ENCODE measurements around the gene FANK1. TPM values are rescaled to one million over a fixed set of nuclear protein-coding genes. Genes with fewer than 3 reads are reported as not detected.

Gene FANK1
- total RNA-seq, 1 experiment from 2014 or later: 0.73 TPM

- POLR2A ChIA-PET: no interaction called here
- no peaks in the 10 kb centered on the region for H3K9me3 ChIP-seq
- H3K4me1 ChIP-seq: no peaks in the 10 kb centered on the region
- no peaks in the 10 kb centered on the region for H3K36me3 Mint-ChIP-seq (ENCODE audit: insufficient read depth, unreplicated experiment)
- no peaks in the 10 kb centered on the region for H3K4me1 Mint-ChIP-seq (ENCODE audit: low read depth, unreplicated experiment)
- no peaks in the 10 kb centered on the region for H3K27me3 ChIP-seq (replicated peaks; ENCODE audit: control insufficient read depth, insufficient read depth, low read length)
- no peaks in the 10 kb centered on the region for H3K9me3 Mint-ChIP-seq (ENCODE audit: unreplicated experiment)
- DNase-seq: no peak
- no TSS peak for BruUV-seq (replicated peaks)
- peaks cover 15% of the 10 kb centered on the region for H3K27me3 Mint-ChIP-seq (ENCODE audit: insufficient read depth, unreplicated experiment)
- no peak overlapping the region for H3K4me3 ChIP-seq (ENCODE audit: low read depth, low read length)
- H3K27ac Mint-ChIP-seq (ENCODE audit: unreplicated experiment): no peak overlapping the region
- no peak for TF ChIP-seq CTCF (IDR thresholded peaks at IDR 0.05; ENCODE audit: insufficient read depth in 1 of 2, low read depth in 1 of 2, low read length in 1 of 2, severe bottlenecking in 1 of 2, unreplicated experiment in 1 of 2)
- no peak overlapping the region for H3K4me3 Mint-ChIP-seq (ENCODE audit: unreplicated experiment)
- intact Hi-C loops (cut with micrococcal nuclease; ENCODE audit: unreplicated experiment): loop anchor here (10.0 kb wide), 1 partner anchor 755 kb away; no protein-coding TSS in a partner anchor
- CTCF ChIA-PET: no interaction called here
- no peaks in the 10 kb centered on the region for H3K36me3 ChIP-seq (ENCODE audit: control insufficient read depth, insufficient read depth, low read length)
Measured at GRCh38 chr10:125989791-125990190, 93.4 kb downstream of the FANK1 start.

GRCh38 chr10:125990974-125991373, 94.6 kb downstream of the FANK1 start:
- no peak for TF ChIP-seq CTCF (IDR thresholded peaks at IDR 0.05; ENCODE audit: insufficient read depth in 1 of 2, low read depth in 1 of 2, low read length in 1 of 2, severe bottlenecking in 1 of 2, unreplicated experiment in 1 of 2)
- no TSS peak for BruUV-seq (replicated peaks)
- Histone ChIP-seq H3K36me3 (ENCODE audit: control insufficient read depth, insufficient read depth, low read length) (no peaks in the 10 kb centered on the region), H3K4me1 (no peaks in the 10 kb centered on the region), H3K4me3 (ENCODE audit: low read depth, low read length) (no peak overlapping the region), H3K27me3 (replicated peaks; ENCODE audit: control insufficient read depth, insufficient read depth, low read length) (no peaks in the 10 kb centered on the region), H3K9me3 (no peaks in the 10 kb centered on the region)
- H3K9me3 Mint-ChIP-seq (ENCODE audit: unreplicated experiment): no peaks in the 10 kb centered on the region
- POLR2A ChIA-PET: no interaction called here
- peaks cover 19% of the 10 kb centered on the region for H3K27me3 Mint-ChIP-seq (ENCODE audit: insufficient read depth, unreplicated experiment)
- intact Hi-C loops (cut with micrococcal nuclease; ENCODE audit: unreplicated experiment): no loop called here
- H3K4me3 Mint-ChIP-seq (ENCODE audit: unreplicated experiment): no peak overlapping the region
- CTCF ChIA-PET: interaction anchor here (0.7 kb wide), 1 partner anchor 16 kb away, joined by 3 read pairs; no protein-coding TSS in a partner anchor
- no peaks in the 10 kb centered on the region for H3K36me3 Mint-ChIP-seq (ENCODE audit: insufficient read depth, unreplicated experiment)
- H3K27ac Mint-ChIP-seq (ENCODE audit: unreplicated experiment): no peak overlapping the region
- no peaks in the 10 kb centered on the region for H3K4me1 Mint-ChIP-seq (ENCODE audit: low read depth, unreplicated experiment)
- no peak for DNase-seq

GRCh38 chr10:125991392-125991791, 95.0 kb downstream of the FANK1 start:
- Histone ChIP-seq H3K27me3 (replicated peaks; ENCODE audit: control insufficient read depth, insufficient read depth, low read length) (no peaks in the 10 kb centered on the region), H3K36me3 (ENCODE audit: control insufficient read depth, insufficient read depth, low read length) (no peaks in the 10 kb centered on the region), H3K9me3 (no peaks in the 10 kb centered on the region), H3K4me1 (no peaks in the 10 kb centered on the region), H3K4me3 (ENCODE audit: low read depth, low read length) (no peak overlapping the region)
- Mint-ChIP-seq H3K4me1 (ENCODE audit: low read depth, unreplicated experiment) (no peaks in the 10 kb centered on the region), H3K4me3 (ENCODE audit: unreplicated experiment) (no peak overlapping the region), H3K36me3 (ENCODE audit: insufficient read depth, unreplicated experiment) (no peaks in the 10 kb centered on the region), H3K27me3 (ENCODE audit: insufficient read depth, unreplicated experiment) (peaks cover 19% of the 10 kb centered on the region), H3K9me3 (ENCODE audit: unreplicated experiment) (no peaks in the 10 kb centered on the region), H3K27ac (ENCODE audit: unreplicated experiment) (no peak overlapping the region)
- intact Hi-C loops (cut with micrococcal nuclease; ENCODE audit: unreplicated experiment): no loop called here
- ChIA-PET CTCF (interaction anchor here (0.7 kb wide), 1 partner anchor 16 kb away, joined by 3 read pairs; no protein-coding TSS in a partner anchor), POLR2A (no interaction called here)
- no peak for DNase-seq
- no peak for TF ChIP-seq CTCF (IDR thresholded peaks at IDR 0.05; ENCODE audit: insufficient read depth in 1 of 2, low read depth in 1 of 2, low read length in 1 of 2, severe bottlenecking in 1 of 2, unreplicated experiment in 1 of 2)
- BruUV-seq (replicated peaks): no TSS peak
